SK-N-SH (cell line): ENCODE data around the gene TP53TG5. TPM values are rescaled to one million over a fixed set of nuclear protein-coding genes. Genes with fewer than 3 reads are reported as not detected.

ENCODE experiments used
- CTCF ChIA-PET: fragments of 300-600, 350-600 bp; formaldehyde crosslinking; extraction: SDS; loops from one replicate; lab custom pipeline; 2021; lab: Yijun Ruan, JAX
- POLR2A ChIA-PET: fragments of 350-600 bp; sonication (Branson Sonifier 250); formaldehyde crosslinking; extraction: SDS; loops from one replicate; lab custom pipeline; 2020; ENCODE audit warnings: antibody characterized with exemption, inconsistent platforms; lab: Yijun Ruan, JAX
- DNase-seq: peaks from one replicate; pipeline ENCODE4 v3.0.0; 2012
- H2AFZ ChIP-seq: fragments of 200-600 bp; sonication (generic); 2 replicates; pipeline ENCODE4 v1.8.1; 2016; ENCODE audit warnings: antibody characterized with exemption, mild to moderate bottlenecking, low read depth
- H3F3A ChIP-seq: fragments of 200-600 bp; sonication (generic); replicated peaks from 2 replicates; pipeline ENCODE3; 2016; ENCODE audit warnings: antibody characterized with exemption, mild to moderate bottlenecking; ENCODE audit not compliant: insufficient read depth
- H3K27ac ChIP-seq, 2 experiments: fragments of 200-500 bp in 1 of 2; fragments of 200-600 bp in 1 of 2; sonication (Bioruptor generic) in 1 of 2; sonication (generic), shearing (Covaris generic) in 1 of 2; 2 replicates each; pipeline versions ENCODE4 v1.5.1 to v1.6.1; 2014 to 2016; ENCODE audit warnings: low read depth in 2 of 2, inconsistent platforms in 1 of 2, low read length in 1 of 2, mild to moderate bottlenecking in 1 of 2, mixed read lengths in 1 of 2
- H3K27me3 ChIP-seq: fragments of 200-600 bp; sonication (generic), shearing (Covaris generic); 2 replicates; pipeline ENCODE4 v1.6.1; 2016; ENCODE audit warnings: mixed run types; ENCODE audit not compliant: insufficient read depth
- H3K36me3 ChIP-seq, 2 experiments: fragments of 200-500 bp in 1 of 2; fragments of 200-600 bp in 1 of 2; sonication (Bioruptor generic) in 1 of 2; sonication (generic) in 1 of 2; replicated peaks in 1 of 2; 2 replicates each; pipeline versions ENCODE3 to v1.5.1; 2014 to 2016; ENCODE audit warnings: low read length in 1 of 2, mild to moderate bottlenecking in 1 of 2; ENCODE audit not compliant: insufficient read depth in 2 of 2, control insufficient read depth in 1 of 2
- H3K4me1 ChIP-seq, 2 experiments: fragments of 200-500 bp in 1 of 2; fragments of 200-600 bp in 1 of 2; sonication (Bioruptor generic) in 1 of 2; sonication (generic), shearing (Covaris generic) in 1 of 2; 2 replicates each; pipeline versions ENCODE4 v1.5.1 to v1.6.1; 2014 to 2016; ENCODE audit warnings: low read depth in 1 of 2, low read length in 1 of 2, mixed run types in 1 of 2; ENCODE audit not compliant: insufficient read depth in 2 of 2, control insufficient read depth in 1 of 2
- H3K4me2 ChIP-seq: fragments of 200-600 bp; sonication (generic), shearing (Covaris generic); 2 replicates; pipeline ENCODE4 v1.6.1; 2017; ENCODE audit warnings: mixed run types
- H3K4me3 ChIP-seq, 2 experiments: fragments of 200-500 bp in 1 of 2; fragments of 200-600 bp in 1 of 2; sonication (Bioruptor generic) in 1 of 2; sonication (generic), shearing (Covaris generic) in 1 of 2; 2 replicates each; pipeline versions ENCODE4 v1.5.1 to v1.8.1; 2014 to 2016; ENCODE audit warnings: low read depth in 2 of 2, inconsistent platforms in 1 of 2, low read length in 1 of 2, mild to moderate bottlenecking in 1 of 2, mixed read lengths in 1 of 2, moderate library complexity in 1 of 2
- H3K79me2 ChIP-seq: fragments of 200-600 bp; sonication (generic); 2 replicates; pipeline ENCODE4 v1.8.1; 2017; ENCODE audit warnings: mild to moderate bottlenecking; ENCODE audit not compliant: insufficient read depth
- H3K9ac ChIP-seq: fragments of 200-600 bp; sonication (generic); 2 replicates; pipeline ENCODE4 v1.6.1; 2017; ENCODE audit warnings: mixed run types
- H3K9me2 ChIP-seq: fragments of 200-600 bp; sonication (generic); 2 replicates; pipeline ENCODE4 v1.6.1; 2017; ENCODE audit warnings: mixed run types
- H3K9me3 ChIP-seq: fragments of 200-600 bp; sonication (generic); 2 replicates; pipeline ENCODE4 v1.6.1; 2017; ENCODE audit warnings: mixed run types, mild to moderate bottlenecking, moderate library complexity
- H4K20me1 ChIP-seq: fragments of 200-600 bp; sonication (generic); 2 replicates; pipeline ENCODE4 v1.6.1; 2017; ENCODE audit warnings: mild to moderate bottlenecking, mixed run types; ENCODE audit not compliant: insufficient read depth
- FOSL2 ChIP-seq: IDR thresholded peaks from 2 replicates; pipeline ENCODE4 v1.4.0; 2012; ENCODE audit warnings: low read depth, mild to moderate bottlenecking, moderate library complexity, borderline replicate concordance
- GABPA ChIP-seq: IDR thresholded peaks from 2 replicates; pipeline ENCODE4 v1.4.0; 2012; ENCODE audit warnings: low read depth, mild to moderate bottlenecking
- GATA2 ChIP-seq: sonication (generic); formaldehyde crosslinking; IDR thresholded peaks from 2 replicates; pipeline ENCODE4 v1.5.0; 2020; ENCODE audit warnings: mild to moderate bottlenecking, missing genetic modification reagents
- JUND ChIP-seq: IDR thresholded peaks from 2 replicates; pipeline ENCODE4 v1.4.0; 2012
- MXI1 ChIP-seq: IDR thresholded peaks from 2 replicates; pipeline ENCODE4 v1.6.1; 2012; ENCODE audit warnings: mild to moderate bottlenecking, low read depth, low read length, improper control_type of control experiment
- NRF1 ChIP-seq: IDR thresholded peaks from 2 replicates; pipeline ENCODE4 v1.6.1; 2012; ENCODE audit warnings: low read depth, mild to moderate bottlenecking, low read length
- POLR2AphosphoS5 ChIP-seq: IDR thresholded peaks from 2 replicates; pipeline ENCODE4 v1.6.1; 2012; ENCODE audit warnings: low read depth, low read length
- RAD21 ChIP-seq: IDR thresholded peaks from 2 replicates; pipeline ENCODE4 v1.6.1; 2012; ENCODE audit warnings: mild to moderate bottlenecking, low read length
- RCOR1 ChIP-seq: fragments of 150-350 bp; IDR thresholded peaks from 2 replicates; pipeline ENCODE4 v1.6.1; 2017; ENCODE audit warnings: antibody characterized with exemption, low read length
- RFX5 ChIP-seq: IDR thresholded peaks from 2 replicates; pipeline ENCODE4 v1.6.1; 2012; ENCODE audit warnings: mild to moderate bottlenecking, improper control_type of control experiment, low read length
- RXRA ChIP-seq: IDR thresholded peaks from 2 replicates; pipeline ENCODE4 v1.4.0; 2012; ENCODE audit warnings: low read depth, mild to moderate bottlenecking, borderline replicate concordance
- TEAD4 ChIP-seq: IDR thresholded peaks from 2 replicates; pipeline ENCODE4 v1.4.0; 2012; ENCODE audit warnings: mild to moderate bottlenecking, borderline replicate concordance; ENCODE audit not compliant: insufficient read depth
- WGBS: methylation state at CpG from one replicate; pipeline ENCODE4 v1.1.6; 2017; ENCODE audit warnings: low lambda C conversion rate; 5-methylcytosine and 5-hydroxymethylcytosine counted together
- polyA plus RNA-seq, 3 experiments: library from polyadenylated mRNA; depleted of rRNA; stranded (reverse); fragments of >200 nt; gene quantifications; 2 replicates each; pipeline ENCODE4 v1.2.3, GENCODE V29; 2012
- TF ChIP-seq, protein P1 (sequence below): IDR thresholded peaks from 2 replicates; pipeline ENCODE4 v1.6.1; 2012; ENCODE audit warnings: mild to moderate bottlenecking, low read depth, low read length, moderate library complexity
- TF ChIP-seq, protein P2 (sequence below): IDR thresholded peaks from 2 replicates; pipeline ENCODE4 v1.4.0; 2012; ENCODE audit warnings: low read depth
- TF ChIP-seq, protein P3 (sequence below): IDR thresholded peaks from 2 replicates; pipeline ENCODE4 v1.4.0; 2012; ENCODE audit warnings: low read depth, borderline replicate concordance
- TF ChIP-seq, protein P4 (sequence below): IDR thresholded peaks from 2 replicates; pipeline ENCODE4 v1.4.0; 2012; ENCODE audit warnings: low read depth, borderline replicate concordance

Gene TP53TG5
- polyA plus RNA-seq, 1 of the 3 experiments (the other 2 are of a cell fraction): not detected

DNA sequence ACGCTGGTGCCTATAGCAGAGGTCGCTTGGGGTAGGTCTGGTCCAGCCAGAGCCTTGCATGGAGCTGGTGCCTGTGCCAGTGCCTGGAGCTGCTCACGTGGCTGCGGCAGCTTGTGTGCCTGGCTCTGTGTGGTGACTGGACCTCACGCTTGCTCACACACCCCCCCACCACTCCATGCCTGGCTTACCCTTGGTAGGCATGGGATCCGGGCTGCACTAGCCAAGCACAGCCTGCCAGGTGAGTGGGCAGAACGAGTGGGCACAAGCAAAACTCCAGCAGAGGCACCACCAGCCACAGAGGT, 16.9 kb upstream of the TP53TG5 start (continued):
- TF ChIP-seq, protein P1, sequence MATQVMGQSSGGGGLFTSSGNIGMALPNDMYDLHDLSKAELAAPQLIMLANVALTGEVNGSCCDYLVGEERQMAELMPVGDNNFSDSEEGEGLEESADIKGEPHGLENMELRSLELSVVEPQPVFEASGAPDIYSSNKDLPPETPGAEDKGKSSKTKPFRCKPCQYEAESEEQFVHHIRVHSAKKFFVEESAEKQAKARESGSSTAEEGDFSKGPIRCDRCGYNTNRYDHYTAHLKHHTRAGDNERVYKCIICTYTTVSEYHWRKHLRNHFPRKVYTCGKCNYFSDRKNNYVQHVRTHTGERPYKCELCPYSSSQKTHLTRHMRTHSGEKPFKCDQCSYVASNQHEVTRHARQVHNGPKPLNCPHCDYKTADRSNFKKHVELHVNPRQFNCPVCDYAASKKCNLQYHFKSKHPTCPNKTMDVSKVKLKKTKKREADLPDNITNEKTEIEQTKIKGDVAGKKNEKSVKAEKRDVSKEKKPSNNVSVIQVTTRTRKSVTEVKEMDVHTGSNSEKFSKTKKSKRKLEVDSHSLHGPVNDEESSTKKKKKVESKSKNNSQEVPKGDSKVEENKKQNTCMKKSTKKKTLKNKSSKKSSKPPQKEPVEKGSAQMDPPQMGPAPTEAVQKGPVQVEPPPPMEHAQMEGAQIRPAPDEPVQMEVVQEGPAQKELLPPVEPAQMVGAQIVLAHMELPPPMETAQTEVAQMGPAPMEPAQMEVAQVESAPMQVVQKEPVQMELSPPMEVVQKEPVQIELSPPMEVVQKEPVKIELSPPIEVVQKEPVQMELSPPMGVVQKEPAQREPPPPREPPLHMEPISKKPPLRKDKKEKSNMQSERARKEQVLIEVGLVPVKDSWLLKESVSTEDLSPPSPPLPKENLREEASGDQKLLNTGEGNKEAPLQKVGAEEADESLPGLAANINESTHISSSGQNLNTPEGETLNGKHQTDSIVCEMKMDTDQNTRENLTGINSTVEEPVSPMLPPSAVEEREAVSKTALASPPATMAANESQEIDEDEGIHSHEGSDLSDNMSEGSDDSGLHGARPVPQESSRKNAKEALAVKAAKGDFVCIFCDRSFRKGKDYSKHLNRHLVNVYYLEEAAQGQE: no peak
- TF ChIP-seq GABPA: no peak

DNA sequence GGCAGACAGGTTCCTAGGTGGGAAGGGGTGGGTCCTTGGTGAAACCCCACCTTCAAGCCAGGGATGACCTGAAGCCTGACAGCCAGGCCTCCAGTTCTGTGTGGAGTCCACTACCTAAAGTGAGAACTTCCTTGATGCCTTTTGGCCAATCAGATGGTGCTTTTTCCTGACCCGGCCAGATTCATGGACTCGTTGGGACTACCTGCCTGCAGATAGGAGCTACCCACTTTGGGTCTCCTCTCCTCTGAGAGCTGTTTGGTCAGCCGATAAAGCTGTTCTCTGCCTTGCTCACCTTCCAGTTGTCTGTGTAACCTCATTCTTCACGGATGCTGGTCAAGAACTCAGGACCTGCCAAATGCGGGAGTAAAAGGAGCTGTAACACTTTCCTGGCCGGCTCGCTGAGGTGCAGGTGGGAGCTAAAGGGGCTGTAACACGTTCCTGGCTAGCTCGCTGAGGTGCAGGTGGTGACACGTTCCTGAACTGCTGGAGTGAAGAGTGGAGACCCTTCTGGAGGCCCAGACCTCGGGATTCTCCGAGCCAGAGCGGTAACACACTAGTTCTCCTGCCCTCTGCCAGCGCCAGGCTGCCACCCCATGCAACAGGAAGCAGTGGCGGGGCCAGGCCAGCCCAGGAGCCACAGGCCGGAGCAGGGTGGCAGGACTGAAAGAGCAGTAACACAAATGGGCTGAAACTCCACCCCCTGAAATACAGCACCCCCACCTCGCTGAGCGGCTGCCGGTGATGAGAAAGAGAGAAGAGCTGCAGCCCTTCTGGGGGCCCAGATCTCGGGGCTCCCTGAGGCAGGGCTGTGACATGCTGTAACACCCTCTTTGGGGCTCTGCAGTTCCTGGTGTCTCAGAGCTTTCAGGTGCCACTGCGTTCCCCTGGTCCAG, 16.3 kb upstream of the TP53TG5 start:
- POLR2A ChIA-PET: no interaction called here
- H3K9ac ChIP-seq: no peak overlapping the region
- CTCF ChIA-PET: interaction anchor here (1.0 to 3.4 kb wide), 4 partner anchors 10 to 377 kb away, joined by 3 to 20 read pairs (median 6); no protein-coding TSS in a partner anchor
- H3K27ac ChIP-seq: no peak overlapping the region
- H3K4me1 ChIP-seq: no peaks in the 10 kb centered on the region
- H3K4me2 ChIP-seq: no peak overlapping the region
- no peaks in the 10 kb centered on the region for H4K20me1 ChIP-seq
- peaks cover 5% of the 10 kb centered on the region for H3F3A ChIP-seq
- peaks cover 0 to 2% of the 10 kb centered on the region in 2 experiments for H3K36me3 ChIP-seq
- no peaks in the 10 kb centered on the region for H3K9me3 ChIP-seq
- WGBS: 87% methylated on average over 13 of the region's 21 CpGs
- TF ChIP-seq MXI1 (no peak), RFX5 (no peak), JUND (no peak), RXRA (no peak), FOSL2 (no peak), NRF1 (no peak), POLR2AphosphoS5 (no peak), RCOR1 (no peak), RAD21 (no peak), GATA2 (CRISPR knock-in tag) (no peak), GABPA (no peak), TEAD4 (no peak)
- TF ChIP-seq, protein P2, sequence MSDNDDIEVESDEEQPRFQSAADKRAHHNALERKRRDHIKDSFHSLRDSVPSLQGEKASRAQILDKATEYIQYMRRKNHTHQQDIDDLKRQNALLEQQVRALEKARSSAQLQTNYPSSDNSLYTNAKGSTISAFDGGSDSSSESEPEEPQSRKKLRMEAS: no peak
- TF ChIP-seq, protein P3, sequence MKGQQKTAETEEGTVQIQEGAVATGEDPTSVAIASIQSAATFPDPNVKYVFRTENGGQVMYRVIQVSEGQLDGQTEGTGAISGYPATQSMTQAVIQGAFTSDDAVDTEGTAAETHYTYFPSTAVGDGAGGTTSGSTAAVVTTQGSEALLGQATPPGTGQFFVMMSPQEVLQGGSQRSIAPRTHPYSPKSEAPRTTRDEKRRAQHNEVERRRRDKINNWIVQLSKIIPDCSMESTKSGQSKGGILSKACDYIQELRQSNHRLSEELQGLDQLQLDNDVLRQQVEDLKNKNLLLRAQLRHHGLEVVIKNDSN: no peak
- TF ChIP-seq, protein P4, sequence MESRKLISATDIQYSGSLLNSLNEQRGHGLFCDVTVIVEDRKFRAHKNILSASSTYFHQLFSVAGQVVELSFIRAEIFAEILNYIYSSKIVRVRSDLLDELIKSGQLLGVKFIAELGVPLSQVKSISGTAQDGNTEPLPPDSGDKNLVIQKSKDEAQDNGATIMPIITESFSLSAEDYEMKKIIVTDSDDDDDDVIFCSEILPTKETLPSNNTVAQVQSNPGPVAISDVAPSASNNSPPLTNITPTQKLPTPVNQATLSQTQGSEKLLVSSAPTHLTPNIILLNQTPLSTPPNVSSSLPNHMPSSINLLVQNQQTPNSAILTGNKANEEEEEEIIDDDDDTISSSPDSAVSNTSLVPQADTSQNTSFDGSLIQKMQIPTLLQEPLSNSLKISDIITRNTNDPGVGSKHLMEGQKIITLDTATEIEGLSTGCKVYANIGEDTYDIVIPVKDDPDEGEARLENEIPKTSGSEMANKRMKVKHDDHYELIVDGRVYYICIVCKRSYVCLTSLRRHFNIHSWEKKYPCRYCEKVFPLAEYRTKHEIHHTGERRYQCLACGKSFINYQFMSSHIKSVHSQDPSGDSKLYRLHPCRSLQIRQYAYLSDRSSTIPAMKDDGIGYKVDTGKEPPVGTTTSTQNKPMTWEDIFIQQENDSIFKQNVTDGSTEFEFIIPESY: no peak
- H3K4me3 ChIP-seq: no peak overlapping the region
- H3K79me2 ChIP-seq: no peaks in the 10 kb centered on the region
- no peaks in the 10 kb centered on the region for H3K9me2 ChIP-seq
- H3K27me3 ChIP-seq: no peaks in the 10 kb centered on the region
- no peak overlapping the region for H2AFZ ChIP-seq
- DNase-seq: no peak
